ENCODE results near the gene SMYD4. TPM values are rescaled to one million over a fixed set of nuclear protein-coding genes. Genes with fewer than 3 reads are reported as not detected.
A peak's percentile ranks its signal among the peaks of the same experiment; 100 is the strongest.

Gene SMYD4
- total and polyA plus RNA-seq, 9 of the 15 experiments (the other 6 are each of a cell fraction or from before 2014, with no cell fraction given): 1.3 to 10.2 (median 6.7) TPM

GRCh38 chr17:1730326-1731193 is 99.1 kb downstream of the SMYD4 start (continued):
- TF ChIP-seq ATF4 (CRISPR knock-in tag; IDR thresholded peaks at IDR 0.05) (peak; percentile 53; the same call in 1 of the 2 replicates), ZBTB33 (CRISPR knock-in tag; IDR thresholded peaks at IDR 0.05) (peak; percentile 13; the same call in 1 of the 2 replicates), HDAC6 (IDR thresholded peaks at IDR 0.05; ENCODE audit: low read depth, low read length) (no peak), MGA (IDR thresholded peaks at IDR 0.05) (peak; percentile 94), C11orf30 (IDR thresholded peaks at IDR 0.05; ENCODE audit: low read depth) (peak; percentile 39), TGIF2 (CRISPR knock-in tag; IDR thresholded peaks at IDR 0.05) (0 out of 2 replicates have a peak, but pooled peaks have one; percentile 14), ELF2 (CRISPR knock-in tag; IDR thresholded peaks at IDR 0.05) (peak; percentile 50; the same call in 1 of the 2 replicates), ZNF253 (CRISPR knock-in tag; conservative IDR thresholded peaks at IDR 0.05) (no peak)

Measured in K562 (cell line).